Subcutaneous adipose tissue (tissue), 4 donors: ENCODE data around the gene GSS. TPM values are rescaled to one million over a fixed set of nuclear protein-coding genes. Genes with fewer than 3 reads are reported as not detected.

Experiments used
- small RNA-seq: library from RNA; depleted of rRNA; stranded (forward); fragments of <200 nt; gene quantifications from one replicate; pipeline ENCODE3, GENCODE V24; 2016
- total RNA-seq, 4 donors: library from RNA; depleted of rRNA; stranded (reverse); fragments of >200 nt; gene quantifications; one replicate each; pipeline ENCODE4 v1.1.0, GENCODE V29; 2016
- TF ChIP-seq, protein P1 (sequence below): fragments of 450-650 bp; IDR thresholded peaks from one replicate; pipeline ENCODE4 v1.5.1; 2016; ENCODE audit warnings: low read depth, mild to moderate bottlenecking, control low read depth, antibody characterized with exemption, moderate library complexity

The GSS gene
- total RNA-seq, 4 donors from 2014 or later = 25.4 to 42.4 (median 30.0) TPM

GRCh38 chr20:34883087-34883688, 72.4 kb downstream of the GSS start:
- TF ChIP-seq, protein P1, sequence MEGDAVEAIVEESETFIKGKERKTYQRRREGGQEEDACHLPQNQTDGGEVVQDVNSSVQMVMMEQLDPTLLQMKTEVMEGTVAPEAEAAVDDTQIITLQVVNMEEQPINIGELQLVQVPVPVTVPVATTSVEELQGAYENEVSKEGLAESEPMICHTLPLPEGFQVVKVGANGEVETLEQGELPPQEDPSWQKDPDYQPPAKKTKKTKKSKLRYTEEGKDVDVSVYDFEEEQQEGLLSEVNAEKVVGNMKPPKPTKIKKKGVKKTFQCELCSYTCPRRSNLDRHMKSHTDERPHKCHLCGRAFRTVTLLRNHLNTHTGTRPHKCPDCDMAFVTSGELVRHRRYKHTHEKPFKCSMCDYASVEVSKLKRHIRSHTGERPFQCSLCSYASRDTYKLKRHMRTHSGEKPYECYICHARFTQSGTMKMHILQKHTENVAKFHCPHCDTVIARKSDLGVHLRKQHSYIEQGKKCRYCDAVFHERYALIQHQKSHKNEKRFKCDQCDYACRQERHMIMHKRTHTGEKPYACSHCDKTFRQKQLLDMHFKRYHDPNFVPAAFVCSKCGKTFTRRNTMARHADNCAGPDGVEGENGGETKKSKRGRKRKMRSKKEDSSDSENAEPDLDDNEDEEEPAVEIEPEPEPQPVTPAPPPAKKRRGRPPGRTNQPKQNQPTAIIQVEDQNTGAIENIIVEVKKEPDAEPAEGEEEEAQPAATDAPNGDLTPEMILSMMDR = no peak

DNA sequence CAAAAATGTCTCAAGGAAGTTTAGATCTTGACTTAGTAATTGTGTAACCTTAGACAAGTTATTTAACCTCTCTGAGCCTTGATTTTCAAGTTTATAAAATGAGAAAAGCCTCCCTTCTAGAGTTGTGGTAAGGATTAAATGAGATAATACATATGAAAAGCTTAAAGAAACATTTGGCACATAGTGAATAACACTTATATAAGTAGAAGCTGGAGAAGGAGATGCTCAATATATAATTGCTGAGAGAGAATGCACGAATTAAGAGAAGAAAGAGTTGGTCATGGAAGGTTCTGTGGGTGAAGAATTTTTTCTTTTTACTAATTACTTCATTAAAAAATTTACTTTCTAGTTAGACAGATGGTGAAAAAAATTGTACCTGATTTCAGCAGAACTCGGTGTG, 73.9 kb downstream of the GSS start:
- TF ChIP-seq, protein P1 = no peak

DNA sequence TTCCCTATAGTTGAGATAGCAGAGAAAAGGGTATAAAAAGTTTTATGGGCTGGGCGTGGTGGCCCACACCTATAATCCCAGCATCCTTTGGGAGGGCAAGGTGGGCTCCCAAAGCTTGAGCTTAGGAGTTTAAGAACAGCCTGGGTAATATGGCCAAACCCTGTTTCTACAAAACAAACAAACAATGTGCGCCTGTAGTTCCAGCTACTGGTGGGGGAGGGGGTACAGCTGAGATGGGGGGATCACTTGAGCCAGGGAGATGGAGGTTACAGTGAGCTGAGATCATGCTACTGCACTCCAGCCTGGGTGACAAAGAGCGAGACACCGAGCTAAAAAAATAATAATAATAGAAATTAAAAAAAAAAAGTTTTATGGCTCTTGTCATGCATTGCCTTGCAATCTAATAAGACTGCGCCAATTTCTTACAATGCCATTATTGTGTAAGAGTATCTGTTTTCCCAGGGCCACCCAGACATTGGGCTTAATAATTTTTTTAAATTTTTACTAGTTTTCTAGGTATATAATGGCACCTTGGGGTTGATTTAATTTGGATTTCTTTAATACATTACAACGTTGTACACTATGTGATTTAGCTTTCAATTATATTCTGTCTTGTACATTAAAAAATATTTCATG, 75.3 kb downstream of the GSS start:
- TF ChIP-seq, protein P1 = no peak

Small RNAs within 50 kb of the gene (small RNA-seq; reads per million reads assigned to genes)
- 0.36 reads per million for gene MIR499A

Other genes starting within 250 kb of the GSS start
- 10 to 100 TPM; 16.0 to 23.5 (median 20.4) TPM for gene NCOA6, start 130.2 kb downstream of the GSS start, total RNA-seq
- gene GGT7, start 83.0 kb downstream of the GSS start, total RNA-seq = 10 to 100 TPM in 2 of 4 donors, 1 to 10 TPM in 2; 2.9 to 15.8 (median 10.3) TPM
- gene ACSS2, start 79.2 kb downstream of the GSS start, total RNA-seq = 100 to 1,000 TPM in 3 of 4 donors, 10 to 100 TPM in 1; 97.4 to 252 (median 136) TPM
- 1 to 10 TPM in 1 of 4 donors, under 1 TPM in 3; 0.17 to 2.8 (median 0.38) TPM for gene MYH7B, start 62 bp upstream of the GSS start, total RNA-seq
- 100 to 1,000 TPM in 1 of 4 donors, 10 to 100 TPM in 3; 76.6 to 112 (median 78.5) TPM for gene TRPC4AP, start 137.0 kb upstream of the GSS start, total RNA-seq
- 10 to 100 TPM; 24.0 to 37.8 (median 31.6) TPM for gene EDEM2, start 191.5 kb upstream of the GSS start, total RNA-seq
- gene PROCR, start 216.3 kb upstream of the GSS start, total RNA-seq = 10 to 100 TPM; 61.9 to 86.5 (median 71.5) TPM